NOMO-1 treated with DMSO at 0.1 percent for 48 hours (cell line): ENCODE measurements around the gene TMEM63A.
A peak's percentile ranks its signal among the peaks of the same experiment; 100 is the strongest.
"Not testable (repeated sequence)": the region's sequence is repeated elsewhere in the genome, so short reads cannot be mapped to it uniquely, and the experiment has no call there.

ENCODE experiments used
- DNase-seq: peaks from one replicate; lab custom pipeline; 2025; ENCODE audit not compliant: unreplicated experiment; lab: John Stamatoyannopoulos, UW

Gene TMEM63A

DNA sequence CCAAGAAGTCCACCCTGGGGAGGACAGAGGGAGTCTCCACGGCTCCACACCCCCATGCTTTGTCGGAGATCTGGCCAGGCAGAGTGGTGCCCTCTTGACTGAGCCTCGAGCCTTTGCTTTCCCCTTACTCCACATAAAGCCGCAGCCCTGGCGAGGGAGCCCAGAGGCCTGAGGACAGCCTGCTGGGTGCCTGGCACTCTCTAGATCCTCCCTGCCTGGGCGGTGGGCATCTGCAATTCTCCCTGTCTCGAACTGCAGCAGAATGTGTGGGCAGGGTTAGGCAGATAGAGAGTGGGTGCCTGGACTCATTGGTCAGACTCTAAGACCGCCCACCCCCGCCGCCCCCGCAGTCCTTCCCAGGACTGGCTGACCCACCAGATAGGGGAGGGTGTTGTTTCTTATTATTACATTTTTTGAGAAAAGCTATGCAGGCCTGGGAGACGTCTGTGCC is 58.3 kb downstream of the TMEM63A start:
- DNase-seq: no peak

DNA sequence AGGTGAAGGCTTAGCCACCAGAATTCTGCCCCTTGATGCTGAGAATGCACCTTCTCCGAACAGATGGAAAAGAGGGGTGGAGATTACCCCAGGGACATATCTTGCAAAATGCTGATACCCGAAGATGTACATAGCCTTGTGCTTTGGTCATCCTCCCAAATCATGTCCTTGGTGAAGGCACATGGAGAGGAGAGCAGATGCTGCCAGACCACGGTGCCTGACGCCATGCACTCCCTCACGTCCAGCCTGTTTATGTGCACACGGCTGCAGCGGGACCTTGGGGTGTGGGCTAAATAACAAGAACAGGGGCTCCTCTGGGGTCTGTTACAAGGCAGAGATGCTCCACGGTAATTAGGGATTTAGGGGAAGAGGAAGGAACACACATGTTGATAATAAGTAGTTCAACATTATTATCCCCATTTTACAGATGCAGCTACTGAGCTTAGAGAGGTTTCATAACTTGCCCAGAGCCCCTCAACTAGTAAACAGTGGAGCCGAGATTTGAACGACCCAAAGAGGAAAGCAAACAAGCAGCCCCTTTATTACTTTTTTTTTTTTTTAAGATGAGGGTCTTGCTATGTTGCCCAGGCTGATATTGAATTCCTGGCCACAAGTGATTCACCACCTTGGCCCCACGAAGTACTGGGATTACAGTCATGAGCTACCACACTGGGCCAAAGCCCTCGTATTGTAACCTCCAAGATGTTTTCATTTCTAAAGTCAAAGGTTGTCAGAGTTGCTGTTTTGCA is 59.4 kb downstream of the TMEM63A start:
- no peak for DNase-seq

DNA sequence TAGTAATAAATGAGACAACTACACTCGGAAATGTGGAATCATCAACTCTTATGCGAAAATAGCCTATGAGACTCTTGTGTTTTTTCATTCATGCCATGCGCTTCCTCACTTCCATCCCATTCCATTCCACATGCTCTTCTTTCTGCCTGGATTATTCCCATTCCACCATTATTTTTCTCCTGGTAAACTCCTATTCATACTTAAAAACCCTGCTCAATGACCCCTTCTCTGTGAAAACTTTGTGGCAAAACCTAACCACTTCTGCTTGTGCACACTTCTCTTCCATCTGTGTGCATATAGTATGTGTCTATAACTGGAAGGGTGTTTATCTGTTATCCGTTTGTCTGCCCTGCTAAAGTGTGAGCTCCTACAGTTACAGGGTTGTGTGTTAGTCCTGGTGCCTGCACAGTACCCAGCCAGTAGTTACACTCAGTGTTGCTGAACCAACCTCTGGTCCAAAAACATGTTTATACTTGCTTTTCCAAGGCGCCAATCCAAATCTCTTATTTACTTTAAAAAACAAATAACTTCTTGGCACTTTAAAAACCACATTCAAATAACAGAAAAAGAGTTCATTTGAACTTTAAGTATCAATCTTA is 61.6 kb downstream of the TMEM63A start:
- no peak for DNase-seq

DNA sequence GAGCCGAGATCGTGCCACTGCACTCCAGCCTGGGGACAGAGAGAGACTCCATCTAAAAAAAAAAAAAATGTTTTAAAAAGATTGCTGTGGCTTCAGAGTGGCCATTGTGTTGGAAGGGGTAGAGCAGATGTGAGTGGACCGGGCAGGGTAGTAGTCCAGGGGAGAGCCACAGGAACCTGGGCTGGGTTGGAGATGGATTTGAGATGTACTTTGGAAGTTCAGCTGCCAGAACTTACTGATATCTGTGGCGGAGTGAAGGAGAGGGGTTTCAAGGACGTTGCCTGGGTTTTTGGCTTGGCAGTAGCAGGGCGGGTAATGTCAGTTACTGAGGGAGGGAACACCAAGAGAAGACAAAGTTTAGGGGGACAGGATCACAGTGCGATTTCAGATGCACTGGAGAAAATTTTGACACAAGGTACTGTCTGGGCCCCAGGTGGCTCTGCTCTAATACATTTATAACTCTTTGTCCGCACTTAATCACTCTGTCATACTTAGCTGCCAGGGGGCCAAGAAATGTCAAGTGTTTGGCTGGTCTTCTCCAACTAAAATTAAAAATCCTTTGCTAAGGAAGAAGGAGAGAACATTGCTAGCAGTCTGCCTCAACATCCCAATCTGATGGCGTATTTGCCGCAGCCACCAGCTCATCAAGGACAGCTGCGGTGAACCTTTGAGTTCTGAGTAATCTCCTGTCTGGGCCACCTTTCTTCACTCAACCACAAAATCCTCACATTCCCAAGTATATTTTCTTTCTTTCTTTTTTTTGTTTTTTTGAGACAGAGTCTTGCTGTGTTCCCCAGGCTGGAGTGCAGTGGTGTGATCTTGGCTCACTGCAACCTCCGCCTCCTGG is 62.6 kb downstream of the TMEM63A start:
- DNase-seq: no peak

DNA sequence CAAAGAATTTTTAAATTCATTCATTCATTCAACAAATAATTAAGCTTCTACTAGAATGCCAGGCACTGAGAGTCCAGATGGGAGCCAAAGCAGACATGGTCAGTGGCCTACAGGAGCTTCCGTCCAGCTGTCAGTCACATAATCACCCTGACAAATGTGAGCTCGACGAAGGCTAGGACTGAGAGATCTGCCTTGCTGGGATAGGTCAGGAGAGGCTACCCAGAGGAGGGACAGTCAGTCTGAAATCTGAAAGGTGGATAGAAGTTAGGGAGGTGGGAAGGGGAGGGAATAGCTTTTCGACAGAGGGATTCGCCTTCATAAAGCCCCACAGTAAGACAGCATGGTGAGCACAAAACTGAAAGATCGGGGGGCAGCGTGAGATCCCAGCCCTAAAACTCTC is 64.0 kb downstream of the TMEM63A start:
- DNase-seq: no peak

DNA sequence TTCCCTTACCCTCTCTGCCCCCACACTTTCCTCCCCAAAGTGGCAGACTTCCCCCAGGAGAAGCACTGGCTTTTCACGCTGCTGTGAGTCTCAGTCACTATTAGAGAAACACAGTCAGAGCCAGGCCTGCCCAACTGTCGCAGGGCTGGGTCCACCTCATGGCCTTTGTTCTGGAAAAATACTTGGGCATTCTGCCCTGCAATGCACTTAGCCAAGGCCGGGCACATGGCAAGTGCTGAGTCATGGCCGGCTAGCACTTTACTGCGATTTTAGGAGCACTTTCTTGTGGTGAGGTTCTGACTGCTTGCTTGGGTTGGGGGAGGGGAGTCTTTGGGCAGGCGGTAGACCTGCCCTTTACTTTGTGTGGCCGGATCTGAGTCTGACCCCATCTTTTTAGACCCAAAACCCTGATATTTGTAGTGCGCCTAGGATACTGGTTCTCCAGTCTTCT is 64.5 kb downstream of the TMEM63A start:
- peak; percentile 36 for DNase-seq

DNA sequence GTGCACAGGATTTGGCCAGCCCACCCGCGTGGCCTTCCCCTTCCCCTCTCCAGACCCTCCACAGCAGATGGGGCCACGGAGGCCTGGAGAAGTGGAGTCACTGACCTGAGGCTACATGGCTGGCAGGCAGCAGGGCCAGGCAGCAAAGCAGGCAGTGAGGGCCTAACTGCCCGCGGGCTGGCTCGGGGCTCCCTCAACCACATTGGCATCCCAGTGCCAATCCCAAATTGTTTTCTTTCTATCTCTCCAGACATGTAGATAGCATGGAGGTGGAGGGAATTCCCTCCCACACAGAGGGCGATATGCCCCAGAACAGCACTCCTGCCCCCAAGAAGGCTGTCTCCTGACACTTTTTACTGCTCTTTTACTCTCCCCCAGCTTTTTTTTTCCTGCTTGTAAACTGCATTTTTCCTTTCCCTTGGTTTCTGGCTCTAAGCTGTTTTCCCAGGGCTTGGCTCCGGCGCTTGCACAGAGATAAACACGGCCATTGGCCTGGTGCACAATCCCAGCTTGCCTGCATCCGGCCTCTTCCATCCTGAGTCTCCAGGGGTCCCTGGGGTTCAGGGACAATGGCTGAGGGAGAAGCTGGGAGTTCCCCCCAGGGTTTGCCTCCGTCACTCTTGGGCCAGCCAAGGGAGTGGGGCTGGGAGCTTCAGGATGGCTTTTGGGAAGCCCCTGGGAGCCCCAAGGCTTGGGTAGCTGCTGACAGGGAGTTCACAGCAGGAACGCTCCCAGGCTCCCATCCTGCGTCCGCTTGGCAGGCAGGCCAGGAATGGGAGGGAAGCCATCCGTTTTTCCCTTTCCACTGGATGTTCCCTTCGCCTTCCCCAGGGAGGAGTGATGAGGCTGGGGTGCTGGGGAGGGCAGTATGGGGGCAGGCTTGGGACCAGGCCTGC is 65.3 kb downstream of the TMEM63A start:
- no peak for DNase-seq

DNA sequence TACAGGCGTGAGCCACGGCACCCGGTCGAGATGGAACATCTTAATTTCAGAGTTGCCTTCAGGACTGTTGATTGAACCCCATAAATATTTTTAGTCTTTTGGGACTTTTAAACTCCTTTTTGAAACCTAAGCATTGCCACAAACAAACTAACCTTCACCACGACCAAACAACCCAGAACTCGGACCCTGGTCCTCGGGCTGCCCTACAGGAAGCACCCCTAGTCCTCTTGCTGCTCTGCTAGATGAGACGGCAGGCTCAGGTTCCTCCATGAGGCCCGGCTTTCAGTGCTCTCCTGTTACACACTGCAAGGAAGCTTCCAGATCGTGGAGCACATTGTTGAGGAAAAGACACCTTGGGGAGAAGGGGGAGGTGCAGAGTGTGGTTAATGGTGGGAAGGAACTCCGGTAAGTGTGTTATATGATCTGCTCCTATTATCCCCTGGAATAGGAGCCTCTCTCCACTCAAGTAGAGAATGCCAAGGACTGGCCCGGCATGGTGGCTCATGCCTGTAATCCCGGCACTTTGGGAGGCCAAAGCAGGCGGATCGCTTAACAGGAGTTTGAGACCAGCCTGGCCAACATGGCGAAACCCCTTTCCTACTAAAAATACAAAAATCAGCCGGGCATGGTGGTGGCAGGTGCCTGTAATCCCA is 66.5 kb downstream of the TMEM63A start:
- no peak for DNase-seq

DNA sequence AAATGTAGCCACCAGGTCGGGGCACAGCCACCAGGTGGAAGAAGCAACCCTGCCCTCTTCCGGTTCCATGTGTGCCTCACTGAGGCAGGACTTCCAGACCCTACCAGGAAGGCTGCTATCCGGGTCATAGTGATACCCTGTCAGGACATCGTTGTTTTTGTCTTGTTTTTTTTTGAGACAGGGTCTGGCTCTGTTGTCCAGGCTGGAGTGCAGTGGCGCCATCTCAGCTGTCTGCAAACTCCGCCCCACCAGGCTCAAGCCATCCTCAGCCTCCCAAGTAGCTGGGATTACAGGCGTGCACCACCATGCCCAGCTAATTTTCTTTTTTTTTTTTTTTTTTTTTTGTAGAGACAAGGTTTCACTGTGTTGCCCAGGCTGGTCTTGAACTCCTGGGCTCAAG is 67.1 kb downstream of the TMEM63A start:
- DNase-seq: not testable (repeated sequence)

DNA sequence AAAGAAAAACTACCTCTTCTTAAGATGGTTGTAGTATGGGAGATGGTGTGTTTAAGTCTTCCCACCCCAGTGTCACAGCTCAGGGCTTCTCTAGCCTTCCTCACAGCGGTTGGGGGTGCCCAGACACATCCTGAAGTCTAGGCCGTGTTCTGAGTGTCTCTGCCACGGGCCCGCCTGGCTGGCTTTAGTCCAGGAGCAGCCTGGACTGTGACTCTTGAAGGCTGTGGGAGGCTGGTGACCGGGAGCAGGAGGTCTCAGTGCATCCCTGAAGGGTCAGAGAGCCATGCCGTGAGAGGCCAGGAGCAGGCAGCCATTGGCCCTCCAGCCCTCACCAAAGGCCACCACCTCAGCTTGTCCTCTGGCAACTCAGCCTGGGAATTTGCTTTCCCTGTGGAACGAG is 67.8 kb downstream of the TMEM63A start:
- DNase-seq: no peak

DNA sequence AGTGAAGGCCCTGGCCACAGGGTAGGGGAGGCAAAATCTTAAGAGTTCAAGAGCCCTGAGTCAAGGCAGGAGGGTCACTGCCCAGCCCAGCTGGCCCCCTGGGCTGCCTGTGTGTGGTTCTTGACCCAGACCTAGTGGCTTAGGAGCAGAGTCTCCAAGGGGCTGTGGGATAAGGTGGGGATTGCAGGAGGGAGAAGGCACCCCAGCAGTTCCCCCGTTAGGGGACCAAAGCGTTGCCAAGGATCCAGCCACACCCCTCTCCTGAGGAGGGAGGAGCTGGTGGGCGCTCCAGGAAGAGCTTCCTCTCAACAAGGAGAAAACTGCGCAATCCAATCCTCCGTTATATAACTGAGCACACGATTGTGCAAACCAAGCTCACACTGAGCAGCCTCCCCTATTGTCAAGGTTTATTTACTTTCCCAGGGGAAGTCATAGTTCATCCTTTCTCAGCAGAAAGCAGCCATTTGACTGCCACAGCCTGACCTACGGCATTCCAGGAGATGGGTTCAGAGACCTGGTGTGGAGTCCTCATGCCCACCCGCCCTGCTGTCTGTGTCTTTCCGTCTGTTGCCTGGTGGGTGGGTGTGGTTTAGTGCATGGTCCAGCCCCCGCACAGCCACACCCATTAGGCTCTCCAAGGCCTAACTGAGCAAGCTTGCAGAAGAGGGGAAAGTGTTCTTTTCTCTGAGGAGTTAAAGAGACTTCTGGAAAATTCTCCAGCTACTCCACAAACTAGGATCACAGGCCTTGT is 68.8 kb downstream of the TMEM63A start:
- DNase-seq: peak; percentile 79

DNA sequence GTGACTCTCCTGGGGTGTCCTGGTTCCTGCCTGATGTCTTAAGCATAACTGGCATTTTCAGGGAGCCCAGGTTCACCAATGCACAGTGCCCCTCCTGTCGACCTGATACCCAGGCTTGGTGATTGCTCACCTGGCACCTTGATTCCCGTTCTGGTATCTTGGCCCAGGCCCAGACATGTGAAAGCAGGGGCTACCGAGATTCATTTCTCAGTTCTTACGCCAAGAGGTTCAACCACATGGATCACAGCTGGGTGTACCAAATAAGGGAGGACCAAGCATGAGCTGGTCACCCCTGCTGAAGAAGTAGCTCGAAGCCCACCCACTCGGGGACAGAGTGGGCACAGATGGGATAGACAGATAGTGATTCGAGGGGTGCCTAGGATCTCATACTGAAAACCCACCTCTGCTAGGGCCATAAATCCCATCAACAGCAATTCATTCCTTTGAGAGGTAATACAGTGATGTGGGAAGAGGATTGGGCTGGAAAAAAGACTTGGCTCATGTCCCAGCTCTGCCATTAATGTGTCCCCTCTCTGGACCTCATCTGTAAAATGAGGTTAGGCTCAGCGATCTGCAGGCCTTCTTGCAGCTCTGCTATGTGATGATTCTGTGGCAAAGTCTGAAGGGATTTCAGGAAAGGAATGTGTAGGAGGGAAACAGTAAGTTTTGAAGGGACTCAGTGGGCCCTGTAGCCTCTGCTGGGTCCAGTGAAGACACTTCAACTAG is 69.5 kb downstream of the TMEM63A start:
- DNase-seq: no peak

DNA sequence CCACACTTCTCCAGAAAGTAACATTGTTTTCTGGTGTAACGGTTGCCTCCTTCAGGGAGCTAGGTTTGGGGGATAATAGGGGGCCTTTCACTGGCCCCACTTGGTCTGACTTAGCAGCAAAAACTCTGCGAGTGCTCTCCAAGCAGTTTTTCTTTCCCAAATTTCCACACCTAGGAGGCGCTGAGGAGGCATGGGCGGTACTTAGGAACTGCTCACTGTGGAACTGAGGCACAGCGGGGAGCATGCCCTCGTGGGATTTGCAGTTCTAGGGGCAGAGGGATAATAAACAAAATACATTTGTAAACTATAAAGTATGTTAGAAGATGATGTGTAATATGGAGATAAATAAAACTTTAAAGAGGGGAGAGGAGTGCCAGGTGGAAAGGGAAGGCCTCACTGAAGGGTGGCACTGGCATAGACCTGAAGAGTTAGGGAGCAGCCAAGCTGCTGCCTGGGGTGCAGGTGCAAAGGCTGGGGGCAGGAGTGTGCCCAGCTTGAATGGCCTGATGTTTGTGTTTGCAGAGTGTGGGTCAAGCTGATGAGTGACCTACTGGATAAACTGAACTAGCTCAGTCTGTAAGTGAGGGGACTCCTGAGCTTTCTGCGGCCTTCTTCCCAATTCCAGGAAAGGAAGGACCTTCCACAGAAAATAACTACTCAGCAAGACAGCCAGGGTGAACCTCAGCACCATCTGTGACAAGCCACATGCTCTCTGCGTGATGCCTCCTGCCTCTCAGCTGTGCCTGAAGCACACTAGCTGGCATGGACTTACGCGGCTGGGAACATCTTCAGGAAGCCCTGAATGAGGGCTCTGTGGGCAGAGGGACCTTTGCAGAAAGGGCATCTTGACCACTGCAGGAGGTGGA is 70.3 kb downstream of the TMEM63A start:
- DNase-seq: no peak

DNA sequence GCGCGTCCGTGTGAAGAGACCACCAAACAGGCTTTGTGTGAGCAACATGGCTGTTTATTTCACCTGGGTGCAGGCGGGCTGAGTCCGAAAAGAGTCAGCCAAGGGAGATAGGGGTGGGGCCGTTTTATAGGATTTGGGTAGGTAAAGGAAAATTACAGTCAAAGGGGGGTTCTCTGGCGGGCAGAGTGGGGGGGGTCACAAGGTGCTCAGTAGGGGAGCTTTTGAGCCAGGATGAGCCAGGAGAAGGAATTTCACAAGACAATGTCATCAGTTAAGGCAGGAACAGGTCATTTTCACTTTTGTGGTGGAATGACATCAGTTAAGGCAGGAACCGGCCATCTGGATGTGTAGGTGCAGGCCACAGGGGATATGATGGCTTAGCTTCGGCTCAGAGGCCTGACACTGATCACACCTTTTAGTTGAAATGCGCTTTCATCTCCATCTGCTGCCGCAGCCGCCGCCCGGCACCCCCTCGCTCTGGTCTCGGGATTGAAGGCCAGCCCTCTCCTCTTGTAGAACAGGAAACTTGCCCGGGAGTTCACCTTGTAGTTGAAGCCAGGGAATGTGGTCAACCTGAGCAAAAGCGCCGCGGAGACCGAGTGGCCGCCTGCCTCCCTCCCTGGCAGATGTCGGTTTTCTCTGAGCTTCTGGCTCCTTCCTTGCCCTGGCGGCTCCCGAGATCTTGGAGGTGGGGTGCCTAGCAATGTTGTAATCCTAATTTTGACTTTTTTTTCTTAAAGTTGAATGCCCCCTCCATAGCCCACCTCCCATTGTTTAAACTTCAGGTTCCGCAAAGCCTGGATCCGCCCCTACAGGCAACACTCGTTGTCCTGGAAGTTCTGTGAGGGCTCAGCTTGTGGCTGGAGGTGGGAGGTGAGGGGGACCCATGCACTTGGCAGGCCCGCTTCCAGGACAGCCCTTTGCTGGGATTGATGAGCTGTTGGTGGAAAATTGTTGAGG is 71.3 kb downstream of the TMEM63A start:
- DNase-seq: not testable (repeated sequence)

DNA sequence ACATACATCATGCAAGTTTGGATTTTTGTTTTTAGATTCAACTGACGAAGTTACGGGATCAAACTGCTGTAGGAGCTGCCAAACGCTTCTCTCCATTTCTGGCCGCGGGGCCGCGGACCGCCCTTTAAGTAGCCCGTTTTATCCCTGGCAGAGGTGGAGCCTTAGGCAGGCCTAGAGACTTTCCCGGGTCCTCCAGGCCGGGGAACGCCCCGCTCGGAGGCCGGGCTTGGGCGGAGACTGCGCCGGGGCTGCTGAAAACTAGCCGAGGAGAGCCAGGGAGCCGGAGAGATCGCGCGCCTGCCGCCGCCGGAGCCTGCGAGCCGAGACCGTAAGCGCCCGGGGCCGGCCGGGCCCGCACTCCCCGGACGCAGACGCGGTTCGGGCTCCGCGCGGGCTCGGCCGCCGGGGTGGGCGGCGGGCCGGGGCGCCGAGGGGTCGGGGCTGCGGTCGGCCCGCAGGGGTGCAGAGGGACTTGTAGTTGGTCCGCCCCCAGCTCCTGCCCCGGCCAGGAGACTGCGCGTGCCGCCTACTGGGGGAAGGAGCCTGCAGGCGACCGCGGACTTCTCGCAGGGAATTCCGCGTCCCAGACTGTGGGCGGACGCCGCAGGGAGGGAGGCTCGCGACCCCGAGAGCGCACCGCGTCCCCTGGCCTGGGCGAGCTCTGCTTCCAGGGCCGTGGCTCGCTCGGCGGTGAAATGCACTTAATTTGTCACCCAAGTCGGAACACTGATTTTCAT is 72.2 kb downstream of the TMEM63A start, which contains the start of gene EPHX1:
EPHX1 (plus strand) TSS at position 283 of the 737 bp plus-strand sequence. CDS start 18,606 bp downstream, outside the sequence.
- DNase-seq: peak; percentile 74

DNA sequence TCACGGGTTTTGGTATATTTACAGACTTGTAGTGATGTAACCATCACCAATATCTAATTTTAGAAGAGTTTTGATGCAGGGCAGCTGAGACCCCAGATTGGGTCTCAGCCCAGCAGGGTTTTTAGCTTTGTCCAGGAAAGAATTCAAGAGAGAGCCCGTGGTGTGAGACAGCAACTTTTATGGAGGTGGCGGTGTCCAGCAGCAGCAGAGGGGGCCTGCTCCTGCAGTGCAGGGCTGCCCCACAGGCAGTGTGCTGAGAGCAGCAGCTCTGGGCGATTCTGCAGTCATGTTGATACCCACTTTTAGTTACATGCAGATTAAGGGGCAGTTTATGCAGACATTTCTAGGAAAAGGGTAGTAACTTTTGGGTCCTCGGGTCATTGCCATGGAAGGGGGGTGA is 74.0 kb downstream of the TMEM63A start:
- DNase-seq: no peak
